ENCODE measurements around the gene PPFIBP2. TPM values are rescaled to one million over a fixed set of nuclear protein-coding genes. Genes with fewer than 3 reads are reported as not detected.

The PPFIBP2 gene
- total and polyA plus RNA-seq, 2 of the 13 experiments (the other 11 are each of a cell fraction or from before 2014, with no cell fraction given), result 15.0 to 52.5 TPM

DNA sequence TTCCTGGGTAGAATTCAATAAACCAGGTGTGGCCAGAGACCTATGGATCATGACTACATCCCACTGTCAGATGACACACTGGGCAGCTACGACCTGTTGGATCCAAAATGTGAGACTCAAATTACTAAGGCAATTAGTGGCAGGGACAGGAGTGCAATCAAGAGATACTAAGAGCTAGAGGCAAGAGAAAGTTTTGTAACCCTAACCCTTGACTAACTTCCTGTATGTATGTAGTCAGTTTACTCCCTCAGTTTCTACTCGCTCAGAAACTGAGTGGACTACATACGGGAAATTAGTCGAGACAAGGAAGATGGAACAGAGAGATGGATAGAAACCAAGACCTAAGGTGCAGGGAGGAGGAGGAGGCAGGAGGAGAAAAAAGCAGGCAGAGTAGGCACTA lies 156.8 kb downstream of the PPFIBP2 start (continued):
- TF ChIP-seq PRDM4 (CRISPR knock-in tag; IDR thresholded peaks at IDR 0.05; ENCODE audit: borderline replicate concordance) (no peak), ZNF530 (CRISPR knock-in tag; IDR thresholded peaks at IDR 0.05; ENCODE audit: low read depth) (no peak), ZNF280B (CRISPR knock-in tag; IDR thresholded peaks at IDR 0.05; ENCODE audit: borderline replicate concordance) (no peak), SUZ12 (IDR thresholded peaks at IDR 0.05; ENCODE audit: low read depth, low read length) (no peak), NR2C2 (CRISPR knock-in tag; IDR thresholded peaks at IDR 0.05; ENCODE audit: borderline replicate concordance) (no peak)

DNA sequence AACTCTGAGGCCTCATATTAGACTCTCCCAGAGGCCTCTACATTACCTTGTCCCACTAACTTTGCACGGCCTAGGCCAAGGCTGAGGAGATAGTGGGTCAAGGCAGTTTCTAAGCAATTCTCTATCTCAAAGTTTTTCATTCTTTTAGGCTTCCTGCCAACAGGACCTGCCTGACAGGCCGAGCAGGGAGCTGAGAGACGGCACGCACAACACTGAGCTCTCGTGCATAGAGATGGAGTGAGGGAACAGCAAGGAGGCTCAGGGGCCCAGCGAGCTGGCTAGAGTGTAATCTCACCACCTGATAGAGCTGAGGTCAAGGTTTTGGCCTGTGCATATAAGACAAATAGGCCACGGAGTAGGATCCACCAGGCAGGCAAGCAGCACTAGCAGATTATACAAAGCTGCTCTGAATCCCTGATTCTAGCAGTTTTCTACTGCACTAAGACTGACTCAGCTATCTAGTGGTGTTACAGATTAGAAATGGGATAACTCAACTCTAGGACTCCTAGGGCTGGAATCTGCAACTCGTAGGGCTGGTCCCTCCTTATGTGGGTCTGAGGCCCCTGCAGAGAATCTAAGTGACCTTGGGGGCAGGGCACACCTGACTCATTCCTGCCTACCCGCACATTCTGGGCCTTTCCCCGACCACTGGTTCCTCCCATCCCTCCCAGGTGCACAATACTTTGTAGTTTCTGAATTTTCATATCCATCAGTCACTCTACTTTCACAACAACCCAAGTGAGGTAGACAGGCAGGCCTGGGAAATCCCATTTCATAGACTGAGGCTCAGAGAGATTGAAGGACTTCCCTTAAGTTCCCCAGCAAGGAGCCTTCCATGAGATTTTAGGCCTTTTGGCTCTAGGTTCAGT lies 157.8 kb downstream of the PPFIBP2 start:
- Histone ChIP-seq H3K4me3 (replicated peaks in 1 of 3; ENCODE audit: insufficient read depth in 1 of 3, low read depth in 2 of 3, low read length in 3 of 3) (no peak overlapping the region), H3K4me1 (ENCODE audit: insufficient read depth, low read length) (peaks cover 22% of the 10 kb centered on the region), H3K9ac (ENCODE audit: insufficient read depth, low read depth, low read length) (no peak overlapping the region), H3K27me3 (ENCODE audit: control insufficient read depth in 1 of 2, insufficient read depth in 2 of 2, low read length in 2 of 2) (peaks cover 2 to 19% of the 10 kb centered on the region in 2 experiments; a peak in 3 of 5 replicates), H3K79me2 (ENCODE audit: insufficient read depth, low read length) (no peaks in the 10 kb centered on the region), H2AFZ (ENCODE audit: low read length) (no peak overlapping the region), H3K27ac (ENCODE audit: extremely low read length, insufficient read depth, low read length) (no peak overlapping the region), H3K9me3 (ENCODE audit: low read length) (no peaks in the 10 kb centered on the region), H3K36me3 (replicated peaks in 1 of 2; ENCODE audit: control insufficient read depth in 1 of 2, insufficient read depth in 2 of 2, low read length in 2 of 2) (no peaks in the 10 kb centered on the region; a peak in 1 of 5 replicates), H3K4me2 (ENCODE audit: low read depth, low read length) (no peak overlapping the region), H4K20me1 (ENCODE audit: insufficient read depth, low read length) (no peaks in the 10 kb centered on the region)
- CTCF ChIA-PET (ENCODE audit: low intra/inter-chr PET ratio, low total read pairs), result no interaction called here
- no TSS peak for BruUV-seq (replicated peaks)
- ATAC-seq, result peak; percentile 24
- 23% methylated on average over 9 of the region's 10 CpGs for WGBS (ENCODE audit: low lambda C conversion rate)
- TF ChIP-seq MAFF (IDR thresholded peaks at IDR 0.05; ENCODE audit: low read depth, low read length), result 0 out of 2 replicates have a peak, but pooled peaks have one; percentile 2
- TF ChIP-seq KAT8 (CRISPR knock-in tag; IDR thresholded peaks at IDR 0.05), result no peak
- no peak for DNase-seq (ENCODE audit: low spot score)
- in situ Hi-C loops (cut with HindIII; ENCODE audit: extremely low pct_ligation_motif_present, low pct_unique_long_range_greater_than_20kb), result no loop called here
- intact Hi-C loops (cut with micrococcal nuclease; ENCODE audit: unreplicated experiment), result no loop called here
- POLR2A ChIA-PET, result no interaction called here
- FAIRE-seq, result no peak
